Panc1 (cell line): ENCODE data around the gene MRPL54.
A peak's percentile ranks its signal among the peaks of the same experiment; 100 is the strongest.

Experiments
- POLR2AphosphoS5 ChIP-seq: IDR thresholded peaks from 2 replicates; pipeline ENCODE4 v1.6.1; 2012; ENCODE audit warnings: mild to moderate bottlenecking, low read depth, low read length, moderate library complexity
- SIN3A ChIP-seq: IDR thresholded peaks from 2 replicates; pipeline ENCODE4 v1.6.1; 2012; ENCODE audit warnings: low read depth, mild to moderate bottlenecking, low read length, moderate library complexity, borderline replicate concordance; ENCODE audit not compliant: insufficient read depth
- TCF7L2 ChIP-seq: IDR thresholded peaks from 2 replicates; pipeline ENCODE4 v1.6.1; 2011; ENCODE audit warnings: mild to moderate bottlenecking, low read depth, low read length, inconsistent platforms
- TF ChIP-seq, protein P1 (sequence below): fragments of 450-650 bp; IDR thresholded peaks from 2 replicates; pipeline ENCODE4 v1.5.1; 2017; ENCODE audit warnings: mild to moderate bottlenecking
- TF ChIP-seq, protein P2 (sequence below), 2 experiments: IDR thresholded peaks; 2 replicates each; pipeline ENCODE4 v1.6.1; 2011 to 2012; ENCODE audit warnings: low read depth in 2 of 2, control low read depth in 1 of 2, low read length in 1 of 2, mild to moderate bottlenecking in 1 of 2, moderate library complexity in 1 of 2; ENCODE audit not compliant: insufficient read depth in 1 of 2

DNA sequence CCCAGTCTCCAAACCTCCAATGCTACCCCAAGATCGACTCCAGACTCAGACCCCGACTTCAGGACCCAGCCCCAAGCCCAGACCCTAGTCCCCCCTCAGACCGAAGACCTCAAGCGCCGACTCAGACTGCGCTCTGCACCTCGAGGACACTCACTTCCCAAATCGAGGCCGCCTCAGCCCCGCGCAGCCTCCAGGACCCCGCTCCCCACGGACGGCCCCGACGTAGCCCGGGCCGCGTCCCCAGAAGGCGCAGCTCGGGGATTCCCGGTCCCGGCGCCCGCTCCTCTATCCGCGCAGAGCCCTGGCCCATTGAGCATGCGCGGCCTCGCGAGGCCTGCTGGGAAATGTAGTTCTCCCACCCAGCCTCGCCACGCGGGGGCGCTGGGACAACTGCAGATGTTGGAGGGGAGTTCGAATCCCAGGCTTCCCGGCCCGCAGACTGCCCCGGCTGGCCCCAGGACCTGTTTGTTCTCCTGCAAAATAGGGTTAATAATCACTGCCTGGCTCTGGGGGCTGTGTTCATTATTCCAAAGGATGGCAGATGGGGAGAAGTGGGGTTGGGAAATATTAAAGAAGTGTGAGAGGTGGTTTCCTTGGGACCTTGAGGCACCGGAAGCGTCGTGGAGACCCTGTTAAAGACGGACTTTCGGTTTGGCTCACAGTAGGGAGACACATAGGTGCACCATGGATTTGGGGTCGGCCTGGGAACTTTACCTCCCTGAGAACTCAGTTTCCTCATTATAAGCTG is 926 bp upstream of the MRPL54 start, which contains the start of gene APBA3:
- TF ChIP-seq, protein P1, sequence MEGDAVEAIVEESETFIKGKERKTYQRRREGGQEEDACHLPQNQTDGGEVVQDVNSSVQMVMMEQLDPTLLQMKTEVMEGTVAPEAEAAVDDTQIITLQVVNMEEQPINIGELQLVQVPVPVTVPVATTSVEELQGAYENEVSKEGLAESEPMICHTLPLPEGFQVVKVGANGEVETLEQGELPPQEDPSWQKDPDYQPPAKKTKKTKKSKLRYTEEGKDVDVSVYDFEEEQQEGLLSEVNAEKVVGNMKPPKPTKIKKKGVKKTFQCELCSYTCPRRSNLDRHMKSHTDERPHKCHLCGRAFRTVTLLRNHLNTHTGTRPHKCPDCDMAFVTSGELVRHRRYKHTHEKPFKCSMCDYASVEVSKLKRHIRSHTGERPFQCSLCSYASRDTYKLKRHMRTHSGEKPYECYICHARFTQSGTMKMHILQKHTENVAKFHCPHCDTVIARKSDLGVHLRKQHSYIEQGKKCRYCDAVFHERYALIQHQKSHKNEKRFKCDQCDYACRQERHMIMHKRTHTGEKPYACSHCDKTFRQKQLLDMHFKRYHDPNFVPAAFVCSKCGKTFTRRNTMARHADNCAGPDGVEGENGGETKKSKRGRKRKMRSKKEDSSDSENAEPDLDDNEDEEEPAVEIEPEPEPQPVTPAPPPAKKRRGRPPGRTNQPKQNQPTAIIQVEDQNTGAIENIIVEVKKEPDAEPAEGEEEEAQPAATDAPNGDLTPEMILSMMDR = peak; percentile 83; the same call in 1 of the 2 replicates
- TF ChIP-seq TCF7L2 (no peak), POLR2AphosphoS5 (peak; percentile 68), SIN3A (no peak)
- TF ChIP-seq, protein P2, sequence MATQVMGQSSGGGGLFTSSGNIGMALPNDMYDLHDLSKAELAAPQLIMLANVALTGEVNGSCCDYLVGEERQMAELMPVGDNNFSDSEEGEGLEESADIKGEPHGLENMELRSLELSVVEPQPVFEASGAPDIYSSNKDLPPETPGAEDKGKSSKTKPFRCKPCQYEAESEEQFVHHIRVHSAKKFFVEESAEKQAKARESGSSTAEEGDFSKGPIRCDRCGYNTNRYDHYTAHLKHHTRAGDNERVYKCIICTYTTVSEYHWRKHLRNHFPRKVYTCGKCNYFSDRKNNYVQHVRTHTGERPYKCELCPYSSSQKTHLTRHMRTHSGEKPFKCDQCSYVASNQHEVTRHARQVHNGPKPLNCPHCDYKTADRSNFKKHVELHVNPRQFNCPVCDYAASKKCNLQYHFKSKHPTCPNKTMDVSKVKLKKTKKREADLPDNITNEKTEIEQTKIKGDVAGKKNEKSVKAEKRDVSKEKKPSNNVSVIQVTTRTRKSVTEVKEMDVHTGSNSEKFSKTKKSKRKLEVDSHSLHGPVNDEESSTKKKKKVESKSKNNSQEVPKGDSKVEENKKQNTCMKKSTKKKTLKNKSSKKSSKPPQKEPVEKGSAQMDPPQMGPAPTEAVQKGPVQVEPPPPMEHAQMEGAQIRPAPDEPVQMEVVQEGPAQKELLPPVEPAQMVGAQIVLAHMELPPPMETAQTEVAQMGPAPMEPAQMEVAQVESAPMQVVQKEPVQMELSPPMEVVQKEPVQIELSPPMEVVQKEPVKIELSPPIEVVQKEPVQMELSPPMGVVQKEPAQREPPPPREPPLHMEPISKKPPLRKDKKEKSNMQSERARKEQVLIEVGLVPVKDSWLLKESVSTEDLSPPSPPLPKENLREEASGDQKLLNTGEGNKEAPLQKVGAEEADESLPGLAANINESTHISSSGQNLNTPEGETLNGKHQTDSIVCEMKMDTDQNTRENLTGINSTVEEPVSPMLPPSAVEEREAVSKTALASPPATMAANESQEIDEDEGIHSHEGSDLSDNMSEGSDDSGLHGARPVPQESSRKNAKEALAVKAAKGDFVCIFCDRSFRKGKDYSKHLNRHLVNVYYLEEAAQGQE (IDR thresholded peaks at IDR 0.05; ENCODE audit: insufficient read depth in 1 of 2, low read depth in 2 of 2, low read length in 1 of 2) = no peak
